Vagina (tissue), 2 donors: ENCODE measurements around the gene MS4A10.

ENCODE experiments used
- CTCF ChIP-seq, 3 experiments: fragments of 450-650 bp in 2 of 3; fragments of 200-600 bp in 1 of 3; sonication (generic) in 1 of 3; IDR thresholded peaks; one replicate each; pipeline ENCODE4 v1.5.1; 2017 to 2019; ENCODE audit warnings: antibody characterized with exemption in 3 of 3, mild to moderate bottlenecking in 2 of 3, moderate library complexity in 2 of 3
- POLR2A ChIP-seq, 2 donors: fragments of 450-650 bp; IDR thresholded peaks; one replicate each; pipeline ENCODE4 v1.6.1; 2017; ENCODE audit warnings: antibody characterized with exemption in 2 of 2, mild to moderate bottlenecking in 2 of 2, moderate library complexity in 2 of 2

GRCh38 chr11:60781981-60782316 is 3.2 kb upstream of the MS4A10 start:
- no peak for TF ChIP-seq CTCF (IDR thresholded peaks at IDR 0.05)
- no peak for TF ChIP-seq POLR2A (IDR thresholded peaks at IDR 0.05)
